NCI-H187 treated with DMSO at 0.1 percent for 48 hours (cell line): Measurements from ENCODE around the gene AURKB.
"Not testable (repeated sequence)": the region's sequence is repeated elsewhere in the genome, so short reads cannot be mapped to it uniquely, and the experiment has no call there.

ENCODE experiments used
- DNase-seq: peaks from one replicate; lab custom pipeline; 2025; lab: John Stamatoyannopoulos, UW

Gene AURKB

GRCh38 chr17:8224891-8225812, 14.8 kb upstream of the AURKB start:
- no peak for DNase-seq

- DNase-seq, result no peak
These were observed 13.2 kb upstream of the AURKB start for GRCh38 chr17:8223356-8224126.

GRCh38 chr17:8222630-8223355, 12.4 kb upstream of the AURKB start:
- peak; percentile 10 for DNase-seq

- no peak for DNase-seq
These were observed 11.9 kb upstream of the AURKB start for GRCh38 chr17:8222380-8222629.

GRCh38 chr17:8221663-8222379, 11.4 kb upstream of the AURKB start:
- peak; percentile 36 for DNase-seq

GRCh38 chr17:8220783-8221662, 10.6 kb upstream of the AURKB start:
- DNase-seq, result peak; percentile 39

GRCh38 chr17:8214000-8214399, 3.6 kb upstream of the AURKB start:
- DNase-seq, result not testable (repeated sequence)

- no peak for DNase-seq
These were observed 2.2 kb upstream of the AURKB start for GRCh38 chr17:8212312-8213180.

GRCh38 chr17:8210761-8211458, 535 bp upstream of the AURKB start:
- no peak for DNase-seq

- DNase-seq, result no peak
These were observed 3.8 kb downstream of the AURKB start for GRCh38 chr17:8206536-8206935.

GRCh38 chr17:8204761-8205555, 5.4 kb downstream of the AURKB start:
- no peak for DNase-seq

- peak; percentile 82 for DNase-seq
These were observed 18.1 kb downstream of the AURKB start for GRCh38 chr17:8192070-8192815.

- no peak for DNase-seq
These were observed 19.9 kb downstream of the AURKB start for GRCh38 chr17:8190506-8190905.

- DNase-seq, result peak; percentile 89
These were observed 20.5 kb downstream of the AURKB start, which contains the start of gene BORCS6 for GRCh38 chr17:8189711-8190477. TSS of gene BORCS6 (minus strand) at chr17:8190180. CDS start at chr17:8190140, 40 bp downstream.

GRCh38 chr17:8189041-8189710, 21.2 kb downstream of the AURKB start:
- DNase-seq, result no peak

- no peak for DNase-seq
These were observed 22.0 kb downstream of the AURKB start for GRCh38 chr17:8188263-8188839.
